WTC11 (cell line): Measurements from ENCODE around the gene OR2M4. TPM values are rescaled to one million over a fixed set of nuclear protein-coding genes. Genes with fewer than 3 reads are reported as not detected.

Source experiments
- AR ChIP-seq: fragments of 250-450 bp; sonication (Bioruptor Pico); IDR thresholded peaks from 2 replicates; pipeline ENCODE4 v1.9.0; 2021; ENCODE audit warnings: mild to moderate bottlenecking
- ATF3 ChIP-seq: sonication (generic); formaldehyde crosslinking; conservative IDR thresholded peaks from 2 replicates; pipeline ENCODE4 v1.8.1; 2022; ENCODE audit warnings: mild to moderate bottlenecking, missing genetic modification reagents
- E2F4 ChIP-seq: sonication (generic); formaldehyde crosslinking; IDR thresholded peaks from 2 replicates; pipeline ENCODE4 v1.8.1; 2022; ENCODE audit warnings: low read depth, mild to moderate bottlenecking, moderate library complexity, missing genetic modification reagents, borderline replicate concordance
- GTF2I ChIP-seq: fragments of 250-450 bp; sonication (Bioruptor Pico); conservative IDR thresholded peaks from 2 replicates; pipeline ENCODE4 v1.4.0; 2021; ENCODE audit warnings: mild to moderate bottlenecking
- JUN ChIP-seq: sonication (generic); formaldehyde crosslinking; IDR thresholded peaks from 2 replicates; pipeline ENCODE4 v1.8.0; 2023; ENCODE audit warnings: mild to moderate bottlenecking, missing genetic modification reagents
- NR1H2 ChIP-seq: sonication (generic); formaldehyde crosslinking; IDR thresholded peaks from 2 replicates; pipeline ENCODE4 v1.9.0; 2021; ENCODE audit warnings: mild to moderate bottlenecking, moderate library complexity, missing genetic modification reagents
- RORB ChIP-seq: fragments of 250-450 bp; sonication (Bioruptor Pico); IDR thresholded peaks from 2 replicates; pipeline ENCODE4 v1.9.0; 2021; ENCODE audit warnings: mild to moderate bottlenecking
- TP53 ChIP-seq: sonication (generic); formaldehyde crosslinking; IDR thresholded peaks from 2 replicates; pipeline ENCODE4 v1.8.1; 2023; ENCODE audit warnings: mild to moderate bottlenecking, missing genetic modification reagents
- ZNF232 ChIP-seq: sonication (generic); formaldehyde crosslinking; IDR thresholded peaks from 2 replicates; pipeline ENCODE4 v1.8.0; 2022; ENCODE audit warnings: mild to moderate bottlenecking, missing genetic modification reagents
- ZNF425 ChIP-seq: fragments of 250-450 bp; sonication (Bioruptor Pico); conservative IDR thresholded peaks from 2 replicates; pipeline ENCODE4 v1.9.0; 2021; ENCODE audit warnings: mild to moderate bottlenecking
- total RNA-seq: library from RNA; stranded (reverse); gene quantifications from 3 replicates; pipeline ENCODE4 v1.2.3, GENCODE V29; 2021

The OR2M4 gene
- total RNA-seq, 1 experiment from 2014 or later = not detected

GRCh38 chr1:248288391-248288790, 57.2 kb downstream of the OR2M4 start (continued):
- TF ChIP-seq E2F4 (no peak), NR1H2 (CRISPR knock-in tag) (no peak), GTF2I (no peak), ZNF425 (CRISPR knock-in tag) (no peak), ATF3 (no peak), RORB (CRISPR knock-in tag) (no peak), AR (CRISPR knock-in tag) (no peak), ZNF232 (no peak), JUN (no peak), TP53 (CRISPR knock-in tag) (no peak)

Other genes with a start within 250 kb of the OR2M4 start
- not detected in 3 replicates for gene OR2L5, start 217.8 kb upstream of the OR2M4 start, total RNA-seq
- gene OR2L2, start 201.3 kb upstream of the OR2M4 start, total RNA-seq = 0.05 TPM in 1 of 3 replicates, not detected in the others
- not detected in 3 replicates for gene OR2L3, start 184.6 kb upstream of the OR2M4 start, total RNA-seq
- not detected in 3 replicates for gene OR2L13, start 136.2 kb upstream of the OR2M4 start, total RNA-seq
- not detected in 3 replicates for gene OR2M5, start 86.3 kb upstream of the OR2M4 start, total RNA-seq
- not detected in 3 replicates for gene OR2M2, start 56.6 kb upstream of the OR2M4 start, total RNA-seq
- gene OR2M3, start 34.2 kb upstream of the OR2M4 start, total RNA-seq = not detected in 3 replicates
- not detected in 3 replicates for gene OR2T33, start 46.6 kb downstream of the OR2M4 start, total RNA-seq
- gene OR2T12, start 72.0 kb downstream of the OR2M4 start, total RNA-seq = not detected in 3 replicates
- gene OR2M7, start 93.2 kb downstream of the OR2M4 start, total RNA-seq = not detected in 3 replicates
- not detected in 3 replicates for gene OR14C36, start 117.4 kb downstream of the OR2M4 start, total RNA-seq
- gene OR2T4, start 130.2 kb downstream of the OR2M4 start, total RNA-seq = not detected in 3 replicates
- gene OR2T6, start 144.3 kb downstream of the OR2M4 start, total RNA-seq = not detected in 3 replicates
- gene OR2T1, start 171.6 kb downstream of the OR2M4 start, total RNA-seq = not detected in 3 replicates
- not detected in 3 replicates for gene OR2T2, start 214.2 kb downstream of the OR2M4 start, total RNA-seq
- not detected in 3 replicates for gene OR2T3, start 241.9 kb downstream of the OR2M4 start, total RNA-seq